ENCODE data around the gene RARA. TPM values are rescaled to one million over a fixed set of nuclear protein-coding genes. Genes with fewer than 3 reads are reported as not detected.

The RARA gene
- total RNA-seq, 4 donors from 2014 or later, result 19.4 to 32.1 (median 28.3) TPM

GRCh38 chr17:40348136-40348504 lies 39.1 kb downstream of the RARA start:
- 32% methylated on average over 5 of the region's 5 CpGs for WGBS
- H3K27me3 ChIP-seq, result no peaks in the 10 kb centered on the region
- DNase-seq (ENCODE audit: low spot score in 2 of 2), result no peak
- H3K27ac ChIP-seq, result peak overlapping the region; percentile 96
- H3K4me3 ChIP-seq, result no peak overlapping the region
- H3K36me3 ChIP-seq, result peaks cover 31% of the 10 kb centered on the region
- peaks cover 88% of the 10 kb centered on the region for H3K4me1 ChIP-seq
- TF ChIP-seq POLR2AphosphoS5 (IDR thresholded peaks at IDR 0.05), result no peak
- no peak for TF ChIP-seq EP300 (IDR thresholded peaks at IDR 0.05)
- TF ChIP-seq CTCF (IDR thresholded peaks at IDR 0.05), result no peak
- no peak for TF ChIP-seq POLR2A (IDR thresholded peaks at IDR 0.05)
- H3K9me3 ChIP-seq, result no peaks in the 10 kb centered on the region

DNA sequence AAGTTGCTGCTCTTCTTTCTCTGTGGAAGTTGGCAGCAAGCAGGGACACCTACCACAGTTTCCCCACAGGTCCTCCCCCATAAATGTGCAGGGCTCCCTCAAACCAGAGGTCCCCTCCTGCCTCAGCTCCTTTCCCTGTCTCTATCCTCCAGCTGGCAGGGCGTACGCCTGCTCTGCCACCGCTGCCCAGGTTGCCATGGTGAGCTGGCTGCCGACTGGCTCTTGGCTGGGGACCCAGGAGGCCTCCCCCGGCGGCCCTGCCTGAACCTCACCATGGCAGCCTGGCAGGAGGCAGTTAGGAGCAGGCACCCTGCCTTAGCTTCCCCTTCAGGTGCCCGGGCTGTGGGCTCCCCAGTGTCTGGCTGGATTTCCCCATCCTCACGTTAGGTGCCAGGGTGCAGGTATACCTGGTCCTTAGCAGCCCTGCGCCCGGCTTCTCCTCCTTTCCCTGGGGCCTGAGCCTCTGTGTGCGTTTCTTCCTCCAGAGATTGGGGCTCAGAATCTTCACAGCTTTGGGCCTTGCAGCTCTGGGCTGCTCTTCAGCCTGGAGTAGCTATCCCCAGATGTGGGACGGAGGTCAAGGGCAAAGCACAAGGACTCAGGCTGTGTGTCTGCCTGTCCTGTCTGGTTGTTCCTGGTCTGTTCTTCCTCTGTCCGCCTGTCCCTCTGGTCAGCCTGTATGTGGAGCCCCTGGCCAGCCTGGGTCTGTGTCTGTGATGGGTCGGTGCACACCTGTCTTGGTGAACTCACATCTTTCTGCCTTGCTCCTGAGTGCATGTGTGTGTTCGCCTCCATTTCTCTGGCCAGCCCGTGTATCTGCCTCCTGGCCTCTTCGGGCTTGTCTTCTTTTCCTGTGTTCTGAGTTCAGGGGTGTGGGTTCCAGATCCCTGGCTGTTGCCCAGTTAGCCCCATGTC lies 39.8 kb downstream of the RARA start:
- Histone ChIP-seq H3K27ac (peak overlapping the region; percentile 96), H3K27me3 (no peaks in the 10 kb centered on the region), H3K36me3 (peaks cover 38% of the 10 kb centered on the region), H3K9me3 (no peaks in the 10 kb centered on the region), H3K4me1 (peaks cover 81% of the 10 kb centered on the region), H3K4me3 (no peak overlapping the region)
- DNase-seq (ENCODE audit: low spot score in 2 of 2), result no peak
- whole genome bisulfite sequencing, result 23% methylated on average over 12 of the region's 17 CpGs
- TF ChIP-seq CTCF (IDR thresholded peaks at IDR 0.05) (no peak), POLR2A (IDR thresholded peaks at IDR 0.05) (no peak)

GRCh38 chr17:40349477-40349894 lies 40.5 kb downstream of the RARA start:
- H3K4me1 ChIP-seq, result peaks cover 74% of the 10 kb centered on the region
- TF ChIP-seq EP300 (IDR thresholded peaks at IDR 0.05), result no peak
- TF ChIP-seq POLR2AphosphoS5 (IDR thresholded peaks at IDR 0.05), result no peak
- no peak for TF ChIP-seq CTCF (IDR thresholded peaks at IDR 0.05)
- TF ChIP-seq POLR2A (IDR thresholded peaks at IDR 0.05), result no peak
- WGBS, result 20% methylated on average over 1 of the region's 10 CpGs
- H3K36me3 ChIP-seq, result peaks cover 45% of the 10 kb centered on the region
- peak in 1 of 2 donors; percentile 72 for DNase-seq (ENCODE audit: low spot score in 2 of 2)
- H3K4me3 ChIP-seq, result no peak overlapping the region
- no peaks in the 10 kb centered on the region for H3K27me3 ChIP-seq
- no peaks in the 10 kb centered on the region for H3K9me3 ChIP-seq
- peak overlapping the region; percentile 79 for H3K27ac ChIP-seq

GRCh38 chr17:40349895-40350688 lies 41.1 kb downstream of the RARA start:
- Histone ChIP-seq H3K36me3 (peaks cover 49% of the 10 kb centered on the region), H3K9me3 (no peaks in the 10 kb centered on the region), H3K4me1 (peaks cover 73% of the 10 kb centered on the region), H3K27ac (peak overlapping the region; percentile 79), H3K27me3 (no peaks in the 10 kb centered on the region), H3K4me3 (no peak overlapping the region)
- 26% methylated on average over 17 of the region's 19 CpGs for WGBS
- no peak for TF ChIP-seq POLR2A (IDR thresholded peaks at IDR 0.05)
- TF ChIP-seq EP300 (IDR thresholded peaks at IDR 0.05), result no peak
- peak in 1 of 3 donors; percentile 2 for TF ChIP-seq POLR2AphosphoS5 (IDR thresholded peaks at IDR 0.05)
- TF ChIP-seq CTCF (IDR thresholded peaks at IDR 0.05), result no peak
- DNase-seq (ENCODE audit: low spot score in 2 of 2), result peak in 1 of 2 donors; percentile 70

All from suprapubic skin (tissue), 4 donors.